HepG2 (cell line): Measurements from ENCODE around the gene CCDC124. TPM values are rescaled to one million over a fixed set of nuclear protein-coding genes. Genes with fewer than 3 reads are reported as not detected.
"Not testable (repeated sequence)": the region's sequence is repeated elsewhere in the genome, so short reads cannot be mapped to it uniquely, and the experiment has no call there.

Source experiments
- ATAC-seq: fragments of 200-7000 bp; cut with Tn5 transposase; 3 replicates; pipeline ENCODE4 v1.9.1; 2020; ENCODE audit warnings: mild to moderate bottlenecking, moderate library complexity
- BruUV-seq: library from RNA; stranded (reverse); fragments of 400-500 nt; replicated peaks from 2 replicates; lab custom pipeline; 2021; lab: Mats Ljungman, UMichigan
- CTCF ChIA-PET: fragments of 300-600 bp; formaldehyde crosslinking; extraction: SDS; loops from one replicate; lab custom pipeline; 2021; ENCODE audit warnings: low total read pairs, inconsistent platforms, low intra/inter-chr PET ratio; lab: Yijun Ruan, JAX
- POLR2A ChIA-PET: fragments of 350-600 bp; sonication (Branson Sonifier 250); formaldehyde crosslinking; loops from one replicate; lab custom pipeline; 2020; ENCODE audit warnings: antibody characterized with exemption, inconsistent platforms; lab: Yijun Ruan, JAX
- DNase-seq: peaks from one replicate; pipeline ENCODE4 v3.0.0-alpha.2; 2015; ENCODE audit warnings: low spot score
- FAIRE-seq: peaks from 3 replicates; lab custom pipeline; 2011; peaks lifted over from hg19 to GRCh38; lab: Jason Lieb, UNC
- H2AFZ ChIP-seq: one replicate; pipeline ENCODE4 v1.6.1; 2011; ENCODE audit warnings: low read length, inconsistent platforms
- H3K27ac ChIP-seq: fragments of 300-600 bp; 3 replicates; pipeline ENCODE4 v1.8.0; 2011; ENCODE audit warnings: mixed run types, mild to moderate bottlenecking, mixed read lengths, low read length, inconsistent platforms; ENCODE audit not compliant: insufficient read depth; ENCODE audit errors: extremely low read length
- H3K27me3 ChIP-seq, 2 experiments: fragments of 200-600 bp in 1 of 2; 2 replicates in 1 of 2; 3 replicates in 1 of 2; pipeline versions ENCODE4 v1.6.0 to v1.8.0; 2011; ENCODE audit warnings: low read length in 2 of 2, mild to moderate bottlenecking in 2 of 2, moderate library complexity in 2 of 2, inconsistent platforms in 1 of 2; ENCODE audit not compliant: insufficient read depth in 2 of 2, control insufficient read depth in 1 of 2
- H3K36me3 ChIP-seq, 2 experiments: fragments of 200-600 bp in 1 of 2; replicated peaks in 1 of 2; 2 replicates in 1 of 2; 3 replicates in 1 of 2; pipeline versions ENCODE4 v1.5.1 to v1.8.0; 2011; ENCODE audit warnings: low read length in 2 of 2, inconsistent platforms in 1 of 2; ENCODE audit not compliant: insufficient read depth in 2 of 2, control insufficient read depth in 1 of 2
- H3K4me1 ChIP-seq: 2 replicates; pipeline ENCODE4 v1.5.1; 2012; ENCODE audit warnings: low read length, inconsistent platforms; ENCODE audit not compliant: insufficient read depth
- H3K4me2 ChIP-seq: 2 replicates; pipeline ENCODE4 v1.6.0; 2011; ENCODE audit warnings: low read depth, low read length, inconsistent platforms
- H3K4me3 ChIP-seq, 3 experiments: fragments of 200-600 bp in 1 of 3; sonication (generic), shearing (Covaris generic) in 1 of 3; replicated peaks in 1 of 3; 2 replicates each; pipeline ENCODE4 v1.5.1; 2011 to 2016; ENCODE audit warnings: low read length in 3 of 3, inconsistent platforms in 2 of 3, low read depth in 2 of 3, mild to moderate bottlenecking in 2 of 3, control low read depth in 1 of 3, mixed read lengths in 1 of 3; ENCODE audit not compliant: insufficient read depth in 1 of 3
- H3K79me2 ChIP-seq: one replicate; pipeline ENCODE4 v1.6.1; 2011; ENCODE audit warnings: low read length, inconsistent platforms; ENCODE audit not compliant: insufficient read depth
- H3K9ac ChIP-seq: 2 replicates; pipeline ENCODE4 v1.6.0; 2011; ENCODE audit warnings: mild to moderate bottlenecking, low read depth, low read length, inconsistent platforms; ENCODE audit not compliant: insufficient read depth
- H3K9me3 ChIP-seq: 2 replicates; pipeline ENCODE4 v1.5.1; 2012; ENCODE audit warnings: mild to moderate bottlenecking, low read length
- H4K20me1 ChIP-seq: 2 replicates; pipeline ENCODE4 v1.6.0; 2011; ENCODE audit warnings: inconsistent platforms, mild to moderate bottlenecking, low read length, moderate library complexity; ENCODE audit not compliant: insufficient read depth
- SOX13 ChIP-seq, 3 experiments: fragments of 450-650 bp in 1 of 3; sonication (generic) in 1 of 3; formaldehyde crosslinking in 1 of 3; IDR thresholded peaks in 2 of 3; conservative IDR thresholded peaks in 1 of 3; 2 replicates each; pipeline versions ENCODE4 v1.5.0 to v1.6.1; 2016 to 2020; ENCODE audit warnings: antibody characterized with exemption in 1 of 3, mild to moderate bottlenecking in 1 of 3, missing compliant biosample characterization in 1 of 3, missing genetic modification reagents in 1 of 3, moderate library complexity in 1 of 3
- WGBS: methylation state at CpG from one replicate; pipeline ENCODE4 v1.1.6; 2017; ENCODE audit warnings: low lambda C conversion rate; 5-methylcytosine and 5-hydroxymethylcytosine counted together
- in situ Hi-C: cut with HindIII; loops from 2 replicates; pipeline ENCODE4 v1.10.0; 2017; ENCODE audit warnings: low pct_unique_long_range_greater_than_20kb; ENCODE audit not compliant: extremely low pct_ligation_motif_present
- intact Hi-C: fragments of 100-400 bp; cut with micrococcal nuclease; formaldehyde crosslinking; loops from one replicate; pipeline ENCODE4 v1.10.0; 2022; ENCODE audit not compliant: unreplicated experiment
- polyA plus RNA-seq, 8 experiments: library from polyadenylated mRNA; depleted of rRNA in 3 of 8; stranded (reverse) in 7 of 8; unstranded in 1 of 8; fragments of >200 nt; fragmentation: Illumina TruSeq in 4 of 8; extraction: Trizol in 4 of 8; gene quantifications; 2 replicates each; pipeline versions ENCODE4 v1.2.1 to v1.2.3, GENCODE V29; 2011 to 2016; ENCODE audit warnings: low read depth in 4 of 8, missing spikeins in 1 of 8, mixed read lengths in 1 of 8; ENCODE audit not compliant: insufficient read depth in 1 of 8
- total RNA-seq, 5 experiments: library from RNA; depleted of rRNA; stranded (reverse); fragments of >200 nt; fragmentation: Illumina TruSeq; extraction: Trizol; gene quantifications; 2 replicates each; pipeline ENCODE4 v1.2.3, GENCODE V29; 2016; ENCODE audit warnings: low read depth in 1 of 5

CCDC124 gene
- total and polyA plus RNA-seq, 2 of the 13 experiments (the other 11 are each of a cell fraction or from before 2014, with no cell fraction given), result 14.9 to 20.3 TPM

DNA sequence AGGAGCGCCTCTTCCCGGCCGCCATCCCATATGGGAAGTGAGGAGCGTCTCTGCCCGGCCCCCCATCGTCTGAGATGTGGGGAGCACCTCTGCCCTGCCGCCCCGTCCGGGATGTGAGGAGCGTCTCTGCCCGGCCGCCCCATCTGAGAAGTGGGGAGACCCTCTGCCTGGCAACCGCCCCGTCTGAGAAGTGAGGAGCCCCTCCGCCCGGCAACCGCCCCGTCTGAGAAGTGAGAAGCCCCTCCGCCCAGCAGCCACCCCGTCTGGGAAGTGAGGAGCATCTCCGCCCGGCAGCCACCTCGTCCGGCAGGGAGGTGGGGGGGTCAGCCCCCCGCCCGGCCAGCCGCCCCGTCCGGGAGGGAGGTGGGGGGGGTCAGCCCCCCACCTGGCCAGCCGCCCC lies 14.7 kb upstream of the CCDC124 start:
- DNase-seq, ATAC-seq, intact Hi-C loops, H3K36me3 ChIP-seq, POLR2A ChIA-PET, FAIRE-seq, H2AFZ ChIP-seq, H3K27ac ChIP-seq, in situ Hi-C loops, H3K4me2 ChIP-seq, H4K20me1 ChIP-seq, H3K9me3 ChIP-seq, BruUV-seq, H3K9ac ChIP-seq, H3K27me3 ChIP-seq, H3K79me2 ChIP-seq, CTCF ChIA-PET, H3K4me3 ChIP-seq: not testable (repeated sequence)
- no CpG with 5 or more reads among the region's 30 CpGs for WGBS
- H3K4me1 ChIP-seq, result peaks cover 13% of the 10 kb centered on the region

DNA sequence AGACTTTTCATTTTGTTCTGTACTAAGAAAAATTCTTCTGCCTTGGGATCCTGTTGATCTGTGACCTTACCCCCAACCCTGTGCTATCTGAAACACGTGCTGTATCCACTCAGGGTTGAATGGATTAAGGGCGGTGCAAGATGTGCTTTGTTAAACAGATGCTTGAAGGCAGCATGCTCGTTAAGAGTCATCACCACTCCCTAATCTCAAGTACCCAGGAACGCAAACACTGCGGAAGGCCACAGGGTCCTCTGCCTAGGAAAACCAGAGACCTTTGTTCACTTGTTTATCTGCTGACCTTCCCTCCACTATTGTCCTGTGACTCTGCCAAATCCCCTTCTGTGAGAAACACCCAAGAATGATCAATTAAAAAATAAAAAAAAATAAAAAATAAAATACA lies 13.7 kb upstream of the CCDC124 start:
- H4K20me1 ChIP-seq; H3K9ac ChIP-seq; H3K36me3 ChIP-seq; ATAC-seq; FAIRE-seq; H3K27ac ChIP-seq; intact Hi-C loops; H3K4me2 ChIP-seq; POLR2A ChIA-PET; in situ Hi-C loops; H3K27me3 ChIP-seq; H3K9me3 ChIP-seq; CTCF ChIA-PET; DNase-seq; H3K4me3 ChIP-seq; BruUV-seq; H2AFZ ChIP-seq; H3K79me2 ChIP-seq; TF ChIP-seq SOX13 (IDR thresholded peaks at IDR 0.05): not testable (repeated sequence)
- WGBS, result 6% methylated on average over 3 of the region's 5 CpGs
- H3K4me1 ChIP-seq, result peaks cover 13% of the 10 kb centered on the region
- TF ChIP-seq SOX13 (CRISPR knock-in tag; conservative IDR thresholded peaks at IDR 0.05 in 1 of 2, IDR thresholded peaks at IDR 0.05 in 1 of 2), result peak in 1 of 2 experiments; percentile 51; a peak in 2 of 4 replicates
